Stomach (tissue), 9 donors: ENCODE data around the gene BTBD19. TPM values are rescaled to one million over a fixed set of nuclear protein-coding genes. Genes with fewer than 3 reads are reported as not detected.
"Not testable (repeated sequence)": the region's sequence is repeated elsewhere in the genome, so short reads cannot be mapped to it uniquely, and the experiment has no call there.

Experiments used
- DNase-seq, 2 donors: peaks; one replicate each; pipeline versions ENCODE4 v3.0.0 to v3.0.0-alpha.2; 2013 to 2019
- H3K27ac ChIP-seq, 5 donors: fragments of 200-600 bp in 4 of 5; sonication (generic) in 4 of 5; one replicate each; pipeline ENCODE4 v1.5.1; 2013 to 2019; ENCODE audit warnings: mild to moderate bottlenecking in 1 of 5, moderate library complexity in 1 of 5
- H3K27me3 ChIP-seq, 3 donors: fragments of 200-600 bp; sonication (generic); one replicate each; pipeline ENCODE4 v1.5.1; 2017 to 2019; ENCODE audit warnings: mixed run types in 1 of 3
- H3K36me3 ChIP-seq, 4 donors: fragments of 200-600 bp; sonication (generic); 1 replicate in 3 of 4; 2 replicates in 1 of 4; pipeline ENCODE4 v1.5.1; 2016 to 2019
- H3K4me1 ChIP-seq, 4 donors: fragments of 200-600 bp; sonication (generic); one replicate each; pipeline ENCODE4 v1.5.1; 2016 to 2019
- H3K4me3 ChIP-seq, 4 donors: fragments of 200-600 bp; sonication (generic) in 3 of 4; one replicate each; pipeline ENCODE4 v1.5.1; 2016 to 2019; ENCODE audit warnings: mild to moderate bottlenecking in 1 of 4
- H3K9me3 ChIP-seq, 4 donors: fragments of 200-600 bp; sonication (generic); one replicate each; pipeline ENCODE4 v1.5.1; 2016 to 2019
- EP300 ChIP-seq: sonication (generic); formaldehyde crosslinking; IDR thresholded peaks from one replicate; pipeline ENCODE4 v1.6.1; 2017; ENCODE audit warnings: antibody characterized with exemption
- POLR2A ChIP-seq, 4 donors: fragments of 450-650 bp; IDR thresholded peaks; one replicate each; pipeline ENCODE4 v1.6.1; 2016; ENCODE audit warnings: antibody characterized with exemption in 4 of 4, control low read depth in 2 of 4, mild to moderate bottlenecking in 1 of 4, moderate library complexity in 1 of 4
- POLR2AphosphoS5 ChIP-seq, 3 donors: sonication (generic); formaldehyde crosslinking; IDR thresholded peaks; one replicate each; pipeline ENCODE4 v1.6.1; 2016; ENCODE audit warnings: antibody characterized with exemption in 3 of 3
- WGBS, 5 donors: extraction: QIAGEN DNeasy Blood & Tissue Kit in 3 of 5; methylation state at CpG; one replicate each; pipeline versions ENCODE4 v1.1.5 to v1.1.7; 2013 to 2018; 5-methylcytosine and 5-hydroxymethylcytosine counted together
- intact Hi-C: fragments of 100-400 bp; cut with DNase I; formaldehyde crosslinking; loops from one replicate; pipeline ENCODE4 v1.15.1; 2023; ENCODE audit warnings: low total_unique reads
- polyA plus RNA-seq, 3 donors: library from polyadenylated mRNA; stranded (reverse); fragments of 200-250 nt; gene quantifications; one replicate each; pipeline ENCODE4 v1.2.3, GENCODE V29; 2013
- total RNA-seq, 5 donors: library from RNA; depleted of rRNA; stranded (reverse); fragments of >200 nt; gene quantifications; one replicate each; pipeline versions ENCODE4 v1.1.0 to v1.2.3, GENCODE V29; 2014 to 2016
- TF ChIP-seq, protein P1 (sequence below), 7 experiments: fragments of 450-650 bp in 4 of 7; fragments of 200-600 bp in 3 of 7; sonication (generic) in 3 of 7; IDR thresholded peaks; one replicate each; pipeline ENCODE4 v1.5.1; 2016 to 2019; ENCODE audit warnings: antibody characterized with exemption in 7 of 7, control low read depth in 2 of 7, mild to moderate bottlenecking in 1 of 7
- donor health status: healthy with polysubstance abuse.
- donor health status: Bipolar disorder and iron deficiency.
- donor health status: healthy.

Gene BTBD19
- total and polyA plus RNA-seq, 8 donors, result 0.89 to 4.1 (median 2.9) TPM; not detected in 2

DNA sequence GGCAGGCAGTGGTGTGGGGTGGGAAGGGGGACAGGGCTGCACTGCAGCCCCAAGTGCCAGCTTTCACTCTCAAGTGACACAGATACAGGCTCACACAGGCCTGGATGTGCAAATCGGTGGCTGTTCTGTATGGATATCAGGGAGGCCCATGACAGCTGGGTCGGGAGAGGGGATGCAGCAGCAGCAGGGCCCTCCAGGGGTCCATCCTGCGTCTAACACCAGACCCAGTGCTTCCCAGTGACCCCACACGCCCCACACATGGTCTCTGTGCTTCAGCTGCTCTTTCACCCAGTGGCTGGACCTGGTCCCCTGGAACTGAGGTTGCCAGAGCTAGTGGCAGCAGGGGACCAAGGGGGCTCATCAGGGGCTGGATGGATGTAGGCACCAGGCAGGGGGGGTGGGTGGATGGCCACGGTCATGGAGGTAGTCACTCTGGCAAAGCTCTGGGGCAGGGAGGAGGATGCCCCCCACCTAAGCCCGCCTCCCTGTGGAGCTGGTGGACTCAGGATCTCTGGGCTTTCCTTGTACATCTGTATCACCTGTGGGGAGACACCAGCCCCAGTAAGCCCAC lies 13.9 kb downstream of the BTBD19 start:
- Histone ChIP-seq H3K4me1 (peaks cover 15 to 41% (median 23%) of the 10 kb centered on the region in 4 donors), H3K36me3 (no peaks in the 10 kb centered on the region), H3K27me3 (no peaks in the 10 kb centered on the region), H3K27ac (no peak overlapping the region), H3K9me3 (no peaks in the 10 kb centered on the region), H3K4me3 (no peak overlapping the region)
- DNase-seq, result no peak
- intact Hi-C loops, result no loop called here
- TF ChIP-seq EP300 (no peak), POLR2AphosphoS5 (IDR thresholded peaks at IDR 0.05) (no peak), POLR2A (IDR thresholded peaks at IDR 0.05) (no peak)
- TF ChIP-seq, protein P1, sequence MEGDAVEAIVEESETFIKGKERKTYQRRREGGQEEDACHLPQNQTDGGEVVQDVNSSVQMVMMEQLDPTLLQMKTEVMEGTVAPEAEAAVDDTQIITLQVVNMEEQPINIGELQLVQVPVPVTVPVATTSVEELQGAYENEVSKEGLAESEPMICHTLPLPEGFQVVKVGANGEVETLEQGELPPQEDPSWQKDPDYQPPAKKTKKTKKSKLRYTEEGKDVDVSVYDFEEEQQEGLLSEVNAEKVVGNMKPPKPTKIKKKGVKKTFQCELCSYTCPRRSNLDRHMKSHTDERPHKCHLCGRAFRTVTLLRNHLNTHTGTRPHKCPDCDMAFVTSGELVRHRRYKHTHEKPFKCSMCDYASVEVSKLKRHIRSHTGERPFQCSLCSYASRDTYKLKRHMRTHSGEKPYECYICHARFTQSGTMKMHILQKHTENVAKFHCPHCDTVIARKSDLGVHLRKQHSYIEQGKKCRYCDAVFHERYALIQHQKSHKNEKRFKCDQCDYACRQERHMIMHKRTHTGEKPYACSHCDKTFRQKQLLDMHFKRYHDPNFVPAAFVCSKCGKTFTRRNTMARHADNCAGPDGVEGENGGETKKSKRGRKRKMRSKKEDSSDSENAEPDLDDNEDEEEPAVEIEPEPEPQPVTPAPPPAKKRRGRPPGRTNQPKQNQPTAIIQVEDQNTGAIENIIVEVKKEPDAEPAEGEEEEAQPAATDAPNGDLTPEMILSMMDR (IDR thresholded peaks at IDR 0.05), result no peak
- WGBS, 5 donors, result 68 to 89% (median 88%) methylated on average over 3 to 6 of the region's 6 CpGs

DNA sequence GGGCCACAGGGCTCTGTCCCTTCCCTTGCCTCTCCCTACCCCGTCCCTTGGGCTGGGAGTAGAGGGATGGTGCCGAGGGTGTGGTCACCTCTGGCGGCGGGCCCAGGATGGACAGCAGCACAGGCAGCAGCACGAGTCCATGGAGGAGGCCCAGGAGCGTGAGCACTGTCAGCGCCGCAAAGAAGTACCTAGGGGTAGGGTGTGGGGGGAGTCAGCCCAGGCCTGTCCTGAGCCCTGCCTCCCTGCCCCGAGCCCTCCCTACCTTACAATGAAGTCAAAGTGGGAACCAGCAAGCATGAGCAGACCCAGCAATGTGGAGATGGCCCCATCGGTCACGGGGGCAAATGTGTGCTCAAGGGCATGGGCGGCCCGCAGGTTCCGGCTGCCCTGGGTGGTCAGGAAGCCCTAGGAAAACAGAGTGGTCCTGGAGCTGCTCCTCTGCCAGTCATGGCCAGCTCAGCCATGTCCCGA lies 14.7 kb downstream of the BTBD19 start:
- Histone ChIP-seq H3K36me3 (no peaks in the 10 kb centered on the region), H3K9me3 (no peaks in the 10 kb centered on the region), H3K4me1 (peaks cover 15 to 46% (median 26%) of the 10 kb centered on the region in 4 donors), H3K27me3 (no peaks in the 10 kb centered on the region), H3K27ac (no peak overlapping the region), H3K4me3 (no peak overlapping the region)
- intact Hi-C loops, result no loop called here
- DNase-seq, result no peak
- TF ChIP-seq, protein P1 (IDR thresholded peaks at IDR 0.05), result no peak
- no peak for TF ChIP-seq POLR2A (IDR thresholded peaks at IDR 0.05)
- no peak for TF ChIP-seq EP300
- no peak for TF ChIP-seq POLR2AphosphoS5 (IDR thresholded peaks at IDR 0.05)
- WGBS, 5 donors, result 69 to 81% (median 78%) methylated on average over 13 to 15 of the region's 15 CpGs

DNA sequence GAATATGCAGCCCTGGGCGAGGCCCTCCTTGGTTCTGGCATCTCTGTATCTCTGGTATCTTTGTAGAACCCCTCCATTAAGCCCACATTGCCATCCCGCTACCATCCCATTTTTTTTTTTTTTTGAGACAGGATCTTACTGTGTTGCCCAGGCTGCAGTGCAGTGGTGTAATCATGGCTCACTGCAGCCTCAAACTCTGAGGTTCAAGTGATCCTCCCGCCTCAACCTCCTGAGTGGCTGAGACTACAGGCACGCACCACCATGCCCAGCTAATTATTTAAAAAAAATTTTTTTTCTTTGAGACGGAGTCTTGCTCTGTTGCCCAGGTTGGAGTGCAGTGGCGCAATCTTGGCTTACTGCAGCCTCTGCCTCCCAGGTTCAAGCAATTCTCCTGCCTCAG lies 16.1 kb downstream of the BTBD19 start:
- H3K4me3 ChIP-seq, H3K9me3 ChIP-seq, intact Hi-C loops, DNase-seq, H3K27me3 ChIP-seq, H3K36me3 ChIP-seq, H3K27ac ChIP-seq: not testable (repeated sequence)
- peaks cover 7 to 33% (median 17%) of the 10 kb centered on the region in 4 donors for H3K4me1 ChIP-seq
- 92 to 94% (median 93%) methylated on average over 6 of the region's 6 CpGs for WGBS, 5 donors

DNA sequence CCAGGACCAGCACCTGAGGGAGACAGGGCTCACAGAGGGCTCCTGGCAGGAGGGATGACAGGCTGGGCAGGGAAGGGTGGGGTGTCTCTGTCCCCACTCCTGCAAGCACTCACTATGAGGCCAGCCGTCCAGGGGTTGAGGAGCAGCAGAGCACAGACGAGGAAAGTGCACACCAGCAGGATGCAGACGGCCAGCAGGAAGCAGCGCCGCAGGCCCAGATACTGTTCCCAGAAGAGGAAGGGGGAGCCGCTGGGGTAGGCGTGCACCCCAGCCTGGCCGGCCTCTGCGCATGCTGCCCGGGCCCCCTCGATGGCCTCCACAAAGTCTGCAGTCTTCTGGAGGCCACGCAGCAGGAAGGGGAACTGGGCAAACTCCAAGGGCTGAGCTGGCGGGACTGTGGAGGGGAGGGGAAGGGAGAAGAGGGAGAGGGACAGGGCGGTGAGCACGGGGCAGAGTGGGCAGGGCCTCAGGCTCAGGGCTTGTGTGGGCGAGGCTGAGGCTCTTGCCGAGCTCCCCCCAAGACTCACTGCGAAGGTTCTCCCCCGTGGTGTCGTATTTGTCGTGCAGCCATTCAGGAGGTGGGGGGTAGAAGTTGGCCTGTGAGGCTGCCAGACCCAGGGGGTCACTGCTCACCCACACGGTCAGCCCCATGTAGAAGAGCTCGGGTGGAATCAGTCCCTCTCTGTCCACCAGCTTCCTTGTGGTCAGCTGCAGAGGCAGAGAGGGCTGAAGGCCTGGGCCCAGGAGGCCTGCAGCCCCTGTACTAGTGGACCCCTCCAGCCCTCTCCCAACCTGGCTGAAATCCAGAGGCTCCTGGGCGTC lies 18.3 kb downstream of the BTBD19 start:
- H3K4me1 ChIP-seq, result peaks cover 0 to 17% (median 3%) of the 10 kb centered on the region in 4 donors

More for the DNA sequence above, 18.3 kb downstream of the BTBD19 start:
- Histone ChIP-seq H3K9me3 (no peaks in the 10 kb centered on the region), H3K36me3 (no peaks in the 10 kb centered on the region), H3K27ac (peak overlapping the region in 3 of 5 donors; percentile 26 to 56 (median 38)), H3K4me3 (no peak overlapping the region), H3K27me3 (no peaks in the 10 kb centered on the region)
- DNase-seq, result peak in 1 of 2 donors; percentile 83
- TF ChIP-seq, protein P1 (IDR thresholded peaks at IDR 0.05), result no peak
- TF ChIP-seq POLR2A (IDR thresholded peaks at IDR 0.05) (no peak), POLR2AphosphoS5 (IDR thresholded peaks at IDR 0.05) (no peak), EP300 (no peak)
- intact Hi-C loops, result no loop called here
- WGBS, 5 donors, result 44 to 55% (median 47%) methylated on average over 18 to 24 of the region's 24 CpGs
